ENCODE measurements around the gene ZNF385C.
"Not testable (repeated sequence)": the region's sequence is repeated elsewhere in the genome, so short reads cannot be mapped to it uniquely, and the experiment has no call there.

The ZNF385C gene

DNA sequence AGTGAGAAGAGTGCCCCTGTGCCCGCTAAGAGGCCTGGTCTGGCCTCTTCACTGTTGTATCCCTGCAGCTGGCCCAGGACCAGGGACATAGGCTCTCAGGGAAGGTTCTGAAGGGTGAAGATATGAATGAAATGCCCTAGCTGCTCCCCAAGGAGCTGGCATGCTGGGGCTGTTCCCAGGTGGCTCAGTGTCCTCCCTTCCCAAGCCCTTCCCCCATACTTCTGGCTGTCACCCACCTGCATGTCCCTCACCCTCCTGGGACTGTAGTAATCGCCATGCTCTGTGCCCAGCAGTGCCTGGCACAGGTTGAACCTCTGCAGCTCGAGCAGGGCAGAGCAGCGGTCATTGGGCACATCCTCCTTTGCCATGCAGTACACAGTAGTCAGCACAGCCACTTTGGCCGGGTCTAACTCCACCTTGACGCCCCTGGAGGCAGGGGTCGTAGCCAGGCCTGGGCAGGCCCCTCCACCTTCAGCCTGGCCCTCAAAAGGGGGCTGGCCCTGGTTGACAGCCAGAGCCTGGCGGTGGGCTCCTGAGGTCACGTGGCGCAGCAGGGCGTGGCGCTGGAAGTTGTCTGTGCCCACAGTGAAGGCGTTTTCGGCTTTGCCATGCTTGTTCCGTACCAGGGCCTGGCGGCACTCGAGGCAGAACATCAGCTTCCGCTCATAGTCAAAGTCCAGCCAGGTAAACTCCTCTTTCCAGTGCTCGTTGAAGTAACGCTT is 55.5 kb downstream of the ZNF385C start:
- DNase-seq = no peak

DNA sequence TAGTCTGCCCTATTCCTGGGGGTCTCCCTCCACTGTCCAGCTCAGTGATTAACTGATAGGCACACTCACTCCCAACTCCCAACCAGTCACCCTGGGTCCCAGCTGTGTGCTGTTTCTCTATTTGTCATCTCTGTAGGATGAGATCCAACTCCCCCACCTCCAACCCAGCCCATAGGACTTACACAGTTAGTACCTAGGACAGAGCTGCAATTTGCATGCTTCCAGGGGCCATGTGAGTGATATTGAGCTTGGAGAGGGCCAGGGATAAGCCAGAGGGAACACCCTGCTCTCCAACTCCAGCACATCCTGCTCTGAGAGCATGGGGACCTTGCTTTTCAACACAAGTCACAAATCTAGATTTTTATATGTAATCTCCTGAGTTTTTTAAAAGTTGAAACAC is 56.7 kb downstream of the ZNF385C start:
- no peak for DNase-seq

DNA sequence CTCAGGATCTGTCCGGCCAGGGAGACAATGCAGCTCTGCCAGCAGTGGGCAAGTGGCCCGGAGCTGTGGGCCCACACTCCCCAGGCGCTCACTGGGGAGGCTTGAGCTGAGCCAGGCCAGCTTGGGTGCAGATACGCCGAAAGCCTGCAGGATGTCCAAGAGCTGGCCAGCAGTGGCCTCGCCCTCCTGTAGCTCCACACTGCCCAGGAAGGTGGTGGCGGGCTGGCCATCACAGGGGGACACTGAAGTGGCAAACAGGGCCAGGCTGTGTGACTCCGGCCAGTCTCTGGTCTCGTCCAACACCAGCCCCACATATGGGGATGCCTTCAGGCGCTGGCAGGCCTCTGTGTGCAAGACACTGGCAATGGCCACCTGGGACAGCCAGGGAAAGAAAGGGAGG is 57.5 kb downstream of the ZNF385C start:
- no peak for DNase-seq

DNA sequence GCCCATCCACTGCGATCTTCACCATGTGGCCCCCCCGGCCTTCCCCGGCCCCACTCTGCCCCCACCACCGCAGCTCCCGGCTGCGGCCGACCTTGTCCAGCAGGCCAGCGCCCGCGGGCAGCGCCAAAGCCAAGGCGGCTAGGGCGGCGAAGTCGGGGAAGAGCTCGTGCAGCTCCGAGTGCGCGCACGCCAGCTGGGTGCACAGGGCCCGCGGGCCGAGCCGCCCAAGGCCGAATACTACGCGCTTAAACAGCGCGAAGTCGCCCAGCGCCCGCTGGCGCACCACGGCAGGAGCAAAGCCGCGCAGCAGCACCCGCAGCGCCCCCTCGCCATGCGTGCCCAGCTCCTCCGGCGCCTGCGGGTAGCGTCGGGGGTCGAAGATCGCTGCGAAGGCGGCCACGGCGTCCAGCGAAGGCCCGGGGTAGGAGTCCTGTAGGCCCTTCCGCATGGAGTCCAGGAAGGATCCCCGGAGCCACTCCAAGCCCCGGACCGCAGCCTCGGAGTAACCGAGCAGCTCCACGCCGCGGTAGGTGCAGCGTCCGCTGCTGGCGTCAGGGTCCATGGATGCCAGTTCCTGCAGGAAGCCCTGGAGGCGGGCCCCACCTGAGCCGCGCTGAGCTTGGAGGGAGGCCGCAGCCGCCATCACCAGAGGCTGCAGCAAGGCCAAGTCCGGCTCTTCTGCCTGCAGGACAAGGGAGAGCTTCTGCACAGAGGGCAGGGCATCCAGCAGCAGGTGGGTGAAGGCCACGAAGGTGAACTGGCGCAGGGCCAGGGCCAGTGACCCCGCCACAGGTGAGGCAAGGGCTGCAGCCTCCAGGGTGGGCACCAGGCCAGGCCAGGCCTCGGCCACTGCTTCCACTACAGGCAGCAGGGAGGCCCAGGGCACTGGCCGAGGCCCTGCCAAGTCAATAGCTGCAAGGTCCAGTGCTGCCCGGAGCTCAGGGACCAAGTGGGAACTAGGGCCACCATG is 58.2 kb downstream of the ZNF385C start:
- DNase-seq = no peak

DNA sequence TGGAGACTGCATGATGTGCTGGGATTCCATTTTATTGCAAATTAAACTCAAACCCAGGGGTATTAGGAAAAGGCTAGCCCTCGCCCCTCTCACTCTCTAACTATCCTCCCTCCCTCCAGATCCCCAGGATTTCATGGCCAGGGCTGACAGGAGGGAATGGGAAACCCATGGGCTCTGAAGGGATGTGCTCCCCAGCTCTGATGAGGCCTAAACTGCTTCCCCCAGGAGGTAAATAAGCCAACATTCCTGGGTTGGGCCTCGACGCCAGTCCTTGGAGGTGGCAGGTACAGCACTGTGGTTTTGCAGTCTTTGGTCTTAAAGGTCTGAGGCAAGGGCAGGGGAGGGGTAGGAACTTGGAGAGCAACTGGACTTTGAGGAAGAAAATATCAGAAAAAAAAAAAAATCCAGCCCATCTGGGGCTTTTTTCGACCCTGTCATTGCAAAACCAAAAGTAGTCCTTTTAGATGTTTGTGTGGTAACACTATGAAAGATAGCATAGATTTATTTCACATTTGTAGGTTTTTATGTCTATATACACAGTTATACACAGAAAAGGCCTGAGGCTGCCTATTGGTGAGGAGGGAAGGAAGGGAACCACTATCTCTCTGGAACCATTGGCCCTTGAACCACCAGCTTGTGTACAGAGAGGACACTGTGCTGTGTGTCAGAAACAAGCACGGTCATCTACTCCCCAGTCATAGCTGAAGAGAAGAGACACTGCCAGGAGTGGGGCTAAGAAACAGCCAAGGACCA is 59.9 kb downstream of the ZNF385C start:
- no peak for DNase-seq

DNA sequence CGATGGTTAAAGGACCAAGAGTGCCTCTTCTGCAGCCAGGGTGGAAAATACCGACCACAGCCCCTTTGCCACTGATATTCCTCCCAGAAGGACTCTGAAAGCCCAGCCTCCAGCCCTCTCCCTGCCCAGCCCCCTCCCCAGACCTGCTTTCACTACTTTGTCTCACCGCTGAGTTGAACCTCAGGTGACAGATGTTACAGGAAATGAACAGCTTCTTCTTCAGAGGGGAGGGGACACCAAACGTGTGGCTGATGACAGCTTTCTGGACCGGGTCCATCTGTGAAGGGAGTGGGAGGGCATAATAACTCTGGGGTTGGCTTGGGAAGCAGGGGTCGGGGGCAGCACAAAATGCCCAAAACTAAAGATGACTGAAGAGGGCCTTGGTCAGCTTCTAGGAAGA is 64.2 kb downstream of the ZNF385C start:
- no peak for DNase-seq

DNA sequence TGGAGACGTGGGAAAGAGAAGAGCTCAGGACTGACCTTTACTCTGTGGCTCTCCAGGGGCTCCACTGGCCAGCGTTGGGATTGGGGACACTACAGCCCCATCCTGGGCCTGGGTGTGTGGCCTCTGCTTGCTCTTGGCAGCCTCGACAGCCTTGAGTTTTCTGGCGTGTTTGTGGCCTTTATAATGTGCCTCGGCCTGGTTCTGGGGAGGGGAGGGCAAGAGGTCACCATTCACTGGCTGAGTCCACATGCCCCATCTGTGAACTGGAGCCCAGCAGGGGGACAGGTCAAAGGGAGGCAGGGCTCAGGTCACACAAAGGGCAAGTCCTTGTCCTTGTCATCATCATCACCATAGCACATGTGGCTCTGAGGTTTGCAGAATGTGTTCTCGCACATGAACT is 66.7 kb downstream of the ZNF385C start:
- no peak for DNase-seq

DNA sequence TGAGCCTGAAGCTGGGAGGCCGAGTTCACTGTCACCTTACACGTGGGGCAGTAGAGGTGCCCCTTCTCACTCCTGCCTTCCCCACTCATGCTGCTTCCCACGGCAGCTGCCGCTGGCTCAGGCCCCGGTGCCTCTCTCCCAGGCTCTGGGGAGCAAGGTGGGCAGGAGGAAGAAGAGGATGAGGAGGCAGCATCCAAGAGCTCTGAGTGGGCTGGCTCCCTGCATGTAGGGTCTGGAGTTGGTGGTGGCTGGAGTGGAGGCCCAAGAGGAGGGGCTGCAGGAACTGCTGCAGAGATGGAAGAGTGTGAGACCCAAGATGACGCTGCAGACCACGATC is 69.5 kb downstream of the ZNF385C start:
- no peak for DNase-seq

DNA sequence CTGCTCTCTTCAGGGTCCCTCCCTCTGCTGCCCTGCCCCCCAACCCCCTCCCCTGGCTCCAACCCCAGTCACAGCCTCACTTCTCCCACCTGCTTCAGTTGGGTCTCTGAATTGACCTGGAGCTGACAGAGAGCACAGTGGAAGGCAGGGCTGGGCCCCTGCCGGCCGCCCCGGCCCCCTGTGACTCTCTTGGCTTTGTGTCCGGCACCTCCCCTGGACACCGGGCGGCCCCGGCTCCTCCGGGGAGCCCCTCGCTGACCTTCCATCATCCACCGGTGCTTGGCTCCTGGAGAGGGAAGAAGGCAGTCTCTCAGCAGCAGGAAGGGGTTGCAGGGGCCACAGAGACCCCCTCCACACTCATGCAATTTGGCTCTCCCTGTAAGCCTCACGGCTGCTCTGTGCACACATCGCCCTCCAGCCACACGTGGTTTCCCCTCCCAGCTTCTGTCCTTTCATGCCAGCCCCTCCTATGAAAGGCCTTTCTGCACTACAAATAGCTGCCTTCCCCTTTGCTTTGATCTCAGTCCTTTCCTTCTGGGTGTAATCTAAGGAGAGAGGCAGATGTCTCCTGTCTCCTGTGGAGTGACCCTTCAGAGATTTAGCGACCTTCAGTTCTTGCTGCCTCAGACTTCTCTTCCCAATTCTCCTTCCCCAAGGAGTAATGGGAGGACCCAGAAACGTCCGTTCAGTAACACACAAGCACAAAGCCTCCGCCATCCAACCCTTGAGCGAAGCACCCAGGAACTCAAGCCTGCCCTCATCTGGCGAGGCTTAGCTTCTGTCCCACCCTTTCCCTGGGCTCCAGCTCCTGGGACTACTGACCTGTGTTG is 70.1 kb downstream of the ZNF385C start:
- DNase-seq = no peak

DNA sequence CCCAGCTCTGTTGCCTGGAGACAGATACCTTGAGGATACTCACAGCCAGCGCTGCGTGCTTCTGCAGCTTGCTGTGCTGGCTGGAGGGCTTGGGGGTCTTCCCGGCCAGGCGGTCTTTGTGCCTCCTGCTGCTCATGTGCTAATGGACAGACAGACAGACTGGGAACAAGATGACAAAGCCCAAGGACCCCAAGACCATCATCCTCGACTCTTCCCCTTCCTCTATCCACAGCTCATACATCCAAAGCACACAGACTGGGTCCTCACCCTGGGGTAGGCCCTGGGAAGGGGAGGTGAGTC is 70.7 kb downstream of the ZNF385C start:
- DNase-seq = no peak

DNA sequence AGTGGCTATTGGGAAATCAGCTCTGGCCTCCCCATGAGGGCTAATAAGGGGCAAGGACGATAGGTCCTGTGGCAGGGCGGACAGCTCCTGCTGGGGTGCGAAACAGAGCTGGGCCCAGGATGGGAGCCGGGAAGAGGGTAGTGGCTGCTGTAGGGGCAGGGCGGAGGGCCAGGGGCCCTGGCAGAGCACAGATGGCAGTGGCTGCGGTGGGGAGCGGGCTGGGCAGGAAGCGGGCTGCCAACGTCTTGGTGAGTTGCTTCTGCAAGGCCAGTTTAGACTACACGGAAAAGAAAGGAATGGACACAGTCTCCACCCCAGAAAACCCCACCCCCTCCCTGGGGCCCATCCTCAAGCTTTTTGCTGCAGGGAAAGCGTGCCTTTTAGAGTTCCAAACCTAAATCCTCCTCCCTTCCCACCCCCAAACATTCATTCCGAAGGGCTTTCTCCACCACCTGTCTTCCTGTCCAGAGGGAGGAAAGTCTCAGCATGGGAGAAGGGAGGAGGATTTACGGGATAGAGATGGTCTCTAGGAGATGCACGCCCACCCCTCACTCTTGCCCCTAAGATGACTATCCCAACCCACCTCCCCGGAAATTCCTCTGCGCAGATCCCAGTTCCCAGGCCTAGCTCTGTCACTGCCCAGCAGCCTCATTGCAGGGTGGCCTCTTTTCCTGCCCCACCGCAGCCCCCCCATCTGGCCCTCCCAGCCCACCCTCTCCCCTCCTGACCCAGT is 71.2 kb downstream of the ZNF385C start:
- no peak for DNase-seq

DNA sequence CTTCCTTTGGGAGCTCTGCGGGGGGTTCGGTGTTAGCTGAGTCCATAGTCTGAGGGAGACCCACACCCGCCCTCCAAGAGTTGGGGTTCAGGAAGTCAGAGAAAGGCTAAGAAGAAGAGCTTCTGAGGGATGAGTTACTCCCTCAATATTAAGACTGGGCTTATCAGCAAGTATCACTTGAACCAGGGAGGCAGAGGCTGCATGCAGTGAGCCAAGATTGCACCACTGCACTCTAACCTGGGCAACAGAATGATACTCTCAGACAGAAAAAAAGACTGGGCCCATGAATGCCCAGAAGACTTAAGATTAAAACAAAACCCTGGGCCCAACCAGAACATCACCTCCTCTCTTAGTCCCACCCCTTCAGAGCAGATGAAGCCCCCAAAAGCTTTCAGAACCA is 72.3 kb downstream of the ZNF385C start:
- no peak for DNase-seq

DNA sequence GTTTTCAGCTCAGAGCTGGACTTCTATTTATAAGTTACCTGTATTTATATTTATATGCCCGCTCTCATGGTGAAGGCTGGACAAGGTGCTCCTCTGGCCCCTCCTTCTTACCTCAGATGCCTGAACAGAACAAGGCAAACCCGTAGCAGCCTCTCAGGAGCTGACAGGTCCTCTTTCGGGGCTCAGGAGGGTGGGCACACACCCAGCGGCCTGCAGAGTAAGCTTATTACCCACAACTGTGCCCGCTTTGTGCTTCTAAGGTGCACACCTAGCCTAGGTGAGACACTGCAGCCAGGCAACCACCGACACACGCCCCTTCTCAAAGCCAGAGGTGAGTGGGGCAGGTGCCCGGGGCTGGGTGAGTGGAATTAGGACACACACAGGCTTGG is 73.1 kb downstream of the ZNF385C start:
- no peak for DNase-seq

DNA sequence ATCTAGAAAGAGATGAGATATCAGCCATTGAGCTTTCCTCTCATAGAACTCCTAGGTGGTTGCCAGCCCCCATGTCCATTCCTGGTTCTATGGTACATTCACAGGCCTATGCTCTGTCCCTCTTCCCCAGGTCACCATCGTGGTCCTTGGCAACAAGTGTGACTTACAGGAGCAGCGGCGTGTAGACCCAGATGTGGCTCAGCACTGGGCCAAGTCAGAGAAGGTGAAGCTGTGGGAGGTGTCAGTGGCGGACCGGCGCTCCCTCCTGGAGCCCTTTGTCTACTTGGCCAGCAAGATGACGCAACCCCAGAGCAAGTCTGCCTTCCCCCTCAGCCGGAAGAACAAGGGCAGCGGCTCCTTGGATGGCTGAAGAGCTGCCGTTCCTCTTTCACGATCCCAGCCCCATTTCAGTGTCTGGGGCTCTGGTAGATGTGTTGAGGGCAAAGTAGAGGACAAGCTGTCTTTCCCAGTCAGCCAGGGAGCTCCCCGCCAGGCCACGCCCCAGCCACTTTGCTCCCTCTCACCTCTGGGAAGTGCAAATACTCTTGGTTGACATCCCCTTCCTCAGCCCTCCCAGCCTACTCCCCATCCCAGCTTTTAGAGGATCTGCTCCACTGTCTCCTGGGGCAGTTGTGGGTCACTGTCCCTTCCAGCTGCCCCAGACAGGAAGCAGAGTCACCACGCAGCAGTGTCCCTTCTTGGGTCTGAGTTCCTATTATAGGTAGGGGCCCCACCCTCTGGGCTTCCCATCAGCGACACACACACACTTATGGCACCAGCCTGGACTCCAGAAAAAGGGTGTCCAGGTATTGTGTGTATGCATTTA is 74.5 kb downstream of the ZNF385C start:
- DNase-seq = no peak

DNA sequence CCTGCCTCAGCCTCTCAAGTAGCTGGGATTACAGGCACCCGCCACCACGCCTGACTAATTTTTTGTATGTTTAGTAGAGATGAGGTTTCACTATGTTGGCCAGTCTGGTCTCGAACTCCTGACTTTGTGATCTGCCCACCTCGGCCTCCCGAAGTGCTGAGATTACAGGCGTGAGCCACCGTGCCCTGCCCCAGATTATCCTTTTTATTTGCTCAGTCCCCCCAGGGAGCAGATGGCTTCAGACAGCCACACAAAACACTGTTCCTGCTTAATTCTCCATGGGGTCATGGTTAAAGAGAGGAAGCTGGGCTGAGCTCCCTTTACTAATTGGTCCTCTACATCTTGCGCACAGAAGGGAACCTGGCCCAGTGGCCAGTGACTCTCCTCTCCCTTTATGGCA is 77.4 kb downstream of the ZNF385C start:
- DNase-seq = not testable (repeated sequence)

DNA sequence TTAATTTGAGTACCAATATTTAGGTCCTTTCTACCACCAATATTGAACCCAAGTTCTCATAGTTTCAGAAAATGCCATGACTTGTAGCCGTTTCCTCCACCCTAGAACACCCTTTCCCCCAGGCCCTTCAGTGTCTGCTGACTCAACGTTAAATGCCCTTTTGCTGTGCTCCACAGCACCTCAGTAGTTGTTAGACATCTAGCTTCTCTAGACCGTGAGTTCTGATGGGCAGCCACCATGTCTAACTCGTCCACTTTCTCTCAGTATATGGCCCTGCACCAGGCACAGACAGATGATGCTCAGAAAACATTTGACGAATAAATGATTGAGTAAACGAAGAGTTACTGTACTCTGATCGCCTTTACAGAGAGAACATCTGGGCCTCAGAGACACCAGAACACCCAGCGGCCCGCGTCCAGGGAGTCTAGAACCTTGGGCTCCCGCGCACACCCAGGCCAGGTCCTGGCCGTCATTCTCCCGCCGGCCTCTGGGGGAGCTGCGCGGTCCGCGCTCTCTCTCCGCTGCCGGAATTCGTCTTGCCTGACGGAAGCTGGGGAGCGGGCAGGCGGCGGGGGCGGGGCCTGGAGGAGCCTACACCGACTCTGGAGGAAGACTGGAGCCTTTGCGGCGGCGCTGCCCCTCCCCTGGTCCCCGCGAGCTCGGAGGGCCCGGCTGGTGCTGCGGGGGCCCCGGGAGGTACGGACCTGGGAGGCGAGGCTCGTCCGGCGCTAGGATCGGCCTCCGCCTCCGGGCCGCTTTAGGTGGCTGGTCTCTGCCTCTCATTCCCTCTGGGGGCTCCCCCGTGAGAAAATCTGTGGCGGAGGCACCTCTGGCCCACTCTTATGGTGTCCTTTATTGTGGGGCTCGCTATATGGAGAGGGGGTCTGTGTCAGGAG is 78.5 kb downstream of the ZNF385C start, which contains the start of gene NKIRAS2:
Gene NKIRAS2 (plus strand): TSS at position 582 of the 896 bp plus-strand sequence. CDS start 1,488 bp downstream, outside the sequence.
- DNase-seq = peak; percentile 86

DNA sequence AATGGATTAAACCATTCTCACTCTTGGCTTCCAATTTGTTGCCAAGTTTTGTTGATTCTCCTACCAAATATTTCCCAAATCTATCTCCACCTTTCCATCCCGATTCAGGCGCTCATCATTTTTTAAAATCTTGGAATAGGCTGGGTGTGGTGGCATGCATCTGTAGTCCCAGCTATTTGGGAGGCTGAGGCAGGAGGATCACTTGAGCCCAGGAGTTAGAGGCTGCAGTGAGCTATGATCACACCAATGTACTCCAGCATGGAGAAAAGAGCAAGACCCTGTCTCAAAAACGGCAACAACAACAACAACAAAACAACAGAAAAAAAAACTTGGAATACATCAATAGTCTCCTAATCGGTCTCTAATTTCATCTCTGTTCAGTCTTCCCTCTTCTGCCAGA is 79.3 kb downstream of the ZNF385C start:
- no peak for DNase-seq

DNA sequence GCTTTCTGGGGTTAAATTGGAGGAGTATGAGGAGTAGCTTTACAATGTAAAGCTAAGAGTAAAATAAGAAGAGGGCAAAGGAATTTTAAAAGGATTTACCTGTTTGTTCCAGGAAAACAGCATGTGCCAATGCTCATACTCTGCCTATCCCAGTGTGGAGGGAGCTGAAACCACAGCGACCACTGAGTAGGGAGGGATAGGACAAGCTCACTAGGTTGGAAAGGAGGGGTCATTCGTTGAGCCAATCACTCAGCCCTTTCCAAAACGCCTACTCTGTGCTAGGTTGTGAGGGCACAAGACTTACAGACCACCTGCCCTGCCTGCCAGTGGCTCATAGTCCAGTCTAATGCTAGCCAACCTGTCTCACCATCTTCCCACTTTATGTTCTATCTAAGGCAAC is 79.9 kb downstream of the ZNF385C start:
- no peak for DNase-seq

DNA sequence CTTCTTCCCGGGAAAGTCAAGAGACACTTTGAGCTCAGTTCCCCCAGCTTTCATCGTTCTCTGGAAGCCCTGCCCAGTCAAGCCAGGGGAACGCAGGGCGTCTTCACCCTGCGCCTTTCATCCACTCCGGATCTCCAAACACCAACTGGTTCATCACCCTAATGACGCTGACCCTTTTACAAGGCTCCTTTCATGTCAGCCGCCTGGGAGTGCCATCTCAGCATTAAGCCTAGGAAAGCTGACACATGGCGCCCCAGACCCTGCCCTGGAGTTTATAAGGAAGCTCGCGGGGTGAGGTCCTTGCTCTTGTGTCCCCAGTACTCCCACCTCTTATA is 80.4 kb downstream of the ZNF385C start:
- DNase-seq = peak; percentile 20
